HCT116 (cell line): Measurements from ENCODE around the gene UGP2.

ENCODE experiments used
- EGR1 ChIP-seq: IDR thresholded peaks from 2 replicates; pipeline ENCODE4 v1.6.1; 2012; ENCODE audit warnings: low read depth
- YY1 ChIP-seq: IDR thresholded peaks from 2 replicates; pipeline ENCODE4 v1.6.1; 2011; ENCODE audit warnings: low read length, low read depth, moderate library complexity, mild to moderate bottlenecking; ENCODE audit not compliant: insufficient replicate concordance; ENCODE audit errors: extremely low read depth
- TF ChIP-seq, protein P1 (sequence below), 3 experiments: fragments of 200-600 bp in 1 of 3; sonication (generic) in 1 of 3; IDR thresholded peaks in 2 of 3; conservative IDR thresholded peaks in 1 of 3; 2 replicates each; pipeline ENCODE4 v1.5.1; 2012 to 2017; ENCODE audit warnings: low read depth in 2 of 3, low read length in 2 of 3, antibody characterized with exemption in 1 of 3, borderline replicate concordance in 1 of 3, control low read depth in 1 of 3, mild to moderate bottlenecking in 1 of 3, mixed read lengths in 1 of 3, mixed run types in 1 of 3, moderate library complexity in 1 of 3; ENCODE audit not compliant: insufficient read depth in 1 of 3

DNA sequence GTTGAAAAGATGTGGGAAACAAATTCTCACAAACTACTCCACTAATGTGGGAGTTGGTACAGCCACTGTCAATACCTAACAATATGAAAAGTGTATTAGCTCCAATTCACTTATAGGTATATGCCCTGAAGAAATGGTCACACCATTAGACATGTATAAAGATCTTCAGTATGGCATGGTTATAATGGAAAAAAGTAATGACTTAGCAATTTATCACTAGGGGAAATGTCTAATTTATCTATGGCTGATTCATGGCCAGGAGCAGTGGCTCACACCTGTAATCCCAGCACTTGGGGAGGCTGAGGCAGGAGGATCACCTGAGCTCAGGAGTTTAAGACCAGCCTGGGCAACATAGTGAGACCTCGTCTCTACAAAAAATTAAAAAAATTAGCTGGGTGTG, 52.5 kb downstream of the UGP2 start:
- TF ChIP-seq, protein P1, sequence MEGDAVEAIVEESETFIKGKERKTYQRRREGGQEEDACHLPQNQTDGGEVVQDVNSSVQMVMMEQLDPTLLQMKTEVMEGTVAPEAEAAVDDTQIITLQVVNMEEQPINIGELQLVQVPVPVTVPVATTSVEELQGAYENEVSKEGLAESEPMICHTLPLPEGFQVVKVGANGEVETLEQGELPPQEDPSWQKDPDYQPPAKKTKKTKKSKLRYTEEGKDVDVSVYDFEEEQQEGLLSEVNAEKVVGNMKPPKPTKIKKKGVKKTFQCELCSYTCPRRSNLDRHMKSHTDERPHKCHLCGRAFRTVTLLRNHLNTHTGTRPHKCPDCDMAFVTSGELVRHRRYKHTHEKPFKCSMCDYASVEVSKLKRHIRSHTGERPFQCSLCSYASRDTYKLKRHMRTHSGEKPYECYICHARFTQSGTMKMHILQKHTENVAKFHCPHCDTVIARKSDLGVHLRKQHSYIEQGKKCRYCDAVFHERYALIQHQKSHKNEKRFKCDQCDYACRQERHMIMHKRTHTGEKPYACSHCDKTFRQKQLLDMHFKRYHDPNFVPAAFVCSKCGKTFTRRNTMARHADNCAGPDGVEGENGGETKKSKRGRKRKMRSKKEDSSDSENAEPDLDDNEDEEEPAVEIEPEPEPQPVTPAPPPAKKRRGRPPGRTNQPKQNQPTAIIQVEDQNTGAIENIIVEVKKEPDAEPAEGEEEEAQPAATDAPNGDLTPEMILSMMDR (IDR thresholded peaks at IDR 0.05 in 2 of 3, conservative IDR thresholded peaks at IDR 0.05 in 1 of 3; ENCODE audit: borderline replicate concordance in 1 of 3, insufficient read depth in 1 of 3, low read depth in 2 of 3, low read length in 2 of 3), result no peak
- no peak for TF ChIP-seq EGR1
- no peak for TF ChIP-seq YY1
